Measurements from ENCODE around the gene ABCB6.

The ABCB6 gene

GRCh38 chr2:219213486-219214071, 5.2 kb downstream of the ABCB6 start:
- no peak for DNase-seq (ENCODE audit: low read depth in 2 of 2)
- TF ChIP-seq CTCF (IDR thresholded peaks at IDR 0.05; ENCODE audit: low read depth, low read length) = no peak
- no peak overlapping the region for H3K4me3 ChIP-seq (replicated peaks in 1 of 2; ENCODE audit: low read depth in 2 of 2, low read length in 2 of 2)

- no peak for DNase-seq (ENCODE audit: low read depth in 2 of 2)
- no peak for TF ChIP-seq CTCF (IDR thresholded peaks at IDR 0.05; ENCODE audit: low read depth, low read length)
- no peak overlapping the region for H3K4me3 ChIP-seq (replicated peaks in 1 of 2; ENCODE audit: low read depth in 2 of 2, low read length in 2 of 2)
Measured at GRCh38 chr2:219213026-219213415, 5.7 kb downstream of the ABCB6 start.

- no peak for TF ChIP-seq CTCF (IDR thresholded peaks at IDR 0.05; ENCODE audit: low read depth, low read length)
- H3K4me3 ChIP-seq (replicated peaks in 1 of 2; ENCODE audit: low read depth in 2 of 2, low read length in 2 of 2) = no peak overlapping the region
Measured at GRCh38 chr2:219210886-219211362, 7.8 kb downstream of the ABCB6 start.

GRCh38 chr2:219210196-219210885, 8.4 kb downstream of the ABCB6 start:
- TF ChIP-seq CTCF (IDR thresholded peaks at IDR 0.05; ENCODE audit: low read depth, low read length) = no peak
- no peak overlapping the region for H3K4me3 ChIP-seq (replicated peaks in 1 of 2; ENCODE audit: low read depth in 2 of 2, low read length in 2 of 2)
- DNase-seq (ENCODE audit: low read depth in 2 of 2) = no peak

More at GRCh38 chr2:219210886-219211362, 7.8 kb downstream of the ABCB6 start:
- DNase-seq (ENCODE audit: low read depth in 2 of 2) = no peak

GRCh38 chr2:219209236-219210195, 9.2 kb downstream of the ABCB6 start:
- TF ChIP-seq CTCF (IDR thresholded peaks at IDR 0.05; ENCODE audit: low read depth, low read length) = no peak
- no peak overlapping the region for H3K4me3 ChIP-seq (replicated peaks in 1 of 2; ENCODE audit: low read depth in 2 of 2, low read length in 2 of 2)
- DNase-seq (ENCODE audit: low read depth in 2 of 2) = no peak

- peak overlapping the region in 1 of 2 donors; percentile 76 for H3K4me3 ChIP-seq (replicated peaks in 1 of 2; ENCODE audit: low read depth in 2 of 2, low read length in 2 of 2)
- peak; percentile 49 to 73 for DNase-seq (ENCODE audit: low read depth in 2 of 2)
- no peak for TF ChIP-seq CTCF (IDR thresholded peaks at IDR 0.05; ENCODE audit: low read depth, low read length)
Measured at GRCh38 chr2:219207884-219208740, 10.6 kb downstream of the ABCB6 start.
